ENCODE data around the gene MAPT.

DNA sequence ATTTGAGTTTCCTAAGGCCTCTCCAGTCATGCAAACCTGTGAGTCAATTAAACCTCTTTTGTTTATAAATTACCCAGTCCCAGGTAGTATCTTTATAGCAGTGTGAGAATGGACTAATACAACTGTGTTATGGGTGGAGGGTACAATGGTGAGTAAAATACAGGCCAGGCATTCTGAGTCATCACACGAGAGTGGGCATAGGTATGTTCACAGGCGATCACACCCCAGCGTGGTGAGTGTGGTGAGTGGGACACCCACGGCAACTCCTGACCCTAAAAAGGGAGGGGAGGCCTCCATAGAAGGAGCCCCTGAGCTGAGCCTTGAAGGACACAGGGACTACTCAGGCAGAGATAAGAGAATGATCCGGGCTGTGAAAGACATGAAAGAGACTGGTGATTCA lies 22.6 kb upstream of the MAPT start:
- TF ChIP-seq SUZ12 (IDR thresholded peaks at IDR 0.05; ENCODE audit: extremely low read depth, insufficient read depth, insufficient read length): no peak
- TF ChIP-seq ZNF274 (IDR thresholded peaks at IDR 0.05; ENCODE audit: low read depth, low read length): no peak

Data from NT2/D1 (cell line).